Bronchial epithelial cell (primary cell): ENCODE results near the gene SNCAIP. TPM values are rescaled to one million over a fixed set of nuclear protein-coding genes. Genes with fewer than 3 reads are reported as not detected.

ENCODE experiments used
- DNase-seq: peaks from one replicate; pipeline ENCODE4 v3.0.0-alpha.2; 2010; ENCODE audit warnings: low read depth
- FAIRE-seq: peaks from 2 replicates; lab custom pipeline; 2011; peaks lifted over from hg19 to GRCh38; lab: Jason Lieb, UNC
- H3K27me3 ChIP-seq: 2 replicates; pipeline ENCODE4 v1.5.1; 2011; ENCODE audit warnings: low read length; ENCODE audit not compliant: control insufficient read depth, insufficient read depth
- H3K36me3 ChIP-seq: 2 replicates; pipeline ENCODE4 v1.5.1; 2011; ENCODE audit warnings: low read length; ENCODE audit not compliant: control insufficient read depth, insufficient read depth
- H3K4me3 ChIP-seq: 2 replicates; pipeline ENCODE4 v1.5.1; 2011; ENCODE audit warnings: mild to moderate bottlenecking, low read depth, low read length, control low read depth
- total RNA-seq: library from RNA; depleted of rRNA; stranded (reverse); fragments of >200 nt; gene quantifications from 2 replicates; pipeline ENCODE4 v1.2.1, GENCODE V29; 2014
- TF ChIP-seq, protein P1 (sequence below): IDR thresholded peaks from 2 replicates; pipeline ENCODE4 v1.5.1; 2011; ENCODE audit warnings: mild to moderate bottlenecking, moderate library complexity, low read length, control low read depth, inconsistent platforms; ENCODE audit not compliant: insufficient read depth, severe bottlenecking

Gene SNCAIP
- total RNA-seq, 1 donor from 2014 or later = 0.26 TPM

DNA sequence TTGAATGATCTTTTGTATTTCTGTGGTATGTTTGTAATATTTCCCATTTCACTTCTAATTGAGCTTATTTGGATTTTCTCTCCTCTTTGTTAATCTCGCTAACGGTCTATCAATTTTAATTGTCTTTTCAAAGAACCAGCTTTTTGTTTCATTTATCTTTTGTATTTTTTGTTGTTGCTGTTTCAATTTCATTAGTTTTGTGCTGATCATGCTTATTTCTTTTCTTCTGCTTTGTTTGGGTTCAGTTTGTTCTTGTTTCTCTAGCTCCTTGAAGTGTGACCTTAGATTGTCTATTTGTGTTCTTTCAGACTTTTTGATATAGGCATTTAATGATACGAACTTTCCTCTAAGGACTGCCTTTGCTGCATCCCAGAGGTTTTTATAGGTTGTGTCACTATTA is 28.4 kb upstream of the SNCAIP start:
- Histone ChIP-seq H3K4me3 (no peak overlapping the region), H3K36me3 (no peaks in the 10 kb centered on the region), H3K27me3 (no peaks in the 10 kb centered on the region)
- TF ChIP-seq, protein P1, sequence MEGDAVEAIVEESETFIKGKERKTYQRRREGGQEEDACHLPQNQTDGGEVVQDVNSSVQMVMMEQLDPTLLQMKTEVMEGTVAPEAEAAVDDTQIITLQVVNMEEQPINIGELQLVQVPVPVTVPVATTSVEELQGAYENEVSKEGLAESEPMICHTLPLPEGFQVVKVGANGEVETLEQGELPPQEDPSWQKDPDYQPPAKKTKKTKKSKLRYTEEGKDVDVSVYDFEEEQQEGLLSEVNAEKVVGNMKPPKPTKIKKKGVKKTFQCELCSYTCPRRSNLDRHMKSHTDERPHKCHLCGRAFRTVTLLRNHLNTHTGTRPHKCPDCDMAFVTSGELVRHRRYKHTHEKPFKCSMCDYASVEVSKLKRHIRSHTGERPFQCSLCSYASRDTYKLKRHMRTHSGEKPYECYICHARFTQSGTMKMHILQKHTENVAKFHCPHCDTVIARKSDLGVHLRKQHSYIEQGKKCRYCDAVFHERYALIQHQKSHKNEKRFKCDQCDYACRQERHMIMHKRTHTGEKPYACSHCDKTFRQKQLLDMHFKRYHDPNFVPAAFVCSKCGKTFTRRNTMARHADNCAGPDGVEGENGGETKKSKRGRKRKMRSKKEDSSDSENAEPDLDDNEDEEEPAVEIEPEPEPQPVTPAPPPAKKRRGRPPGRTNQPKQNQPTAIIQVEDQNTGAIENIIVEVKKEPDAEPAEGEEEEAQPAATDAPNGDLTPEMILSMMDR = no peak
- FAIRE-seq = no peak
- DNase-seq = no peak

DNA sequence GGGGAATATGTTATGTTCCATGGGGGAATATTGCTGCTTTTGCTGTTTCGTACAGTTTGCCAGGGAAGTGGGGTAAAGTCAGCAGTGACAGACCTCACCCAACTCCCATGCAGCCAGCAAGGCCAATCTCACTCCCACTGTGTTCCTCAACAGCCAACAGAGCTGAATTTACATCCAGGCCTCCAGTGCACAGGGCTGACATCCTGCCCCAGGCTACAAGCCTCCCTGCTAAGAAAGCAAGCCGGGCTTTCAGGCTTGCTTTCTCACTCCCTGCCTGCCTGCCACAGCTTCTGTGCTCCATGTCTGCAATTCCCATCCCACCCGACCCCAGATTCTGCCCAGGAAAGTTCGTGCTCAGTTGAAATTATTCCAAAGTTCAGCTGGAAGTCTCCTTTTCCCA is 25.5 kb upstream of the SNCAIP start:
- Histone ChIP-seq H3K36me3 (no peaks in the 10 kb centered on the region), H3K27me3 (no peaks in the 10 kb centered on the region), H3K4me3 (no peak overlapping the region)
- DNase-seq (no peak), FAIRE-seq (no peak)
- TF ChIP-seq, protein P1 = no peak

DNA sequence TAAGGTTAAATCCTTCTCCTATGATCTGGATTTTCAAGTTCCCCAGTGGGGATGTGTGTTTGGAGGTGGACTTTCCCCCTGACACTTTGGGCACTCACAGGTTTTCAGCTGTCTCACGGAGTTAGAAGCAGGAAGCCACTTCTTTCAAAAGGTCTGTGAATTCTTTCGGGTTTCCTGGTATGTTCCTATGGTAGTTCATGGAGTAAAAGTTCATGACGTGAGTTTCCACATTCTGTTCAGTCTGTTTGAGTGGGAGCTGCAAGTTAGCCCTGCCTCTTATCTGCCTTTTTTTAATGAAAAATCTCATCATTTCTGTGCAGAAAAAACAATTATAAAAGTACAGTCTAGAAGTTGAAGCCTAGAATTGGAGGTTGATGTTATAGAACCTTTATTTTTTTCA is 24.9 kb upstream of the SNCAIP start:
- Histone ChIP-seq H3K4me3 (no peak overlapping the region), H3K27me3 (no peaks in the 10 kb centered on the region), H3K36me3 (no peaks in the 10 kb centered on the region)
- DNase-seq = no peak
- TF ChIP-seq, protein P1 = no peak
- no peak for FAIRE-seq

DNA sequence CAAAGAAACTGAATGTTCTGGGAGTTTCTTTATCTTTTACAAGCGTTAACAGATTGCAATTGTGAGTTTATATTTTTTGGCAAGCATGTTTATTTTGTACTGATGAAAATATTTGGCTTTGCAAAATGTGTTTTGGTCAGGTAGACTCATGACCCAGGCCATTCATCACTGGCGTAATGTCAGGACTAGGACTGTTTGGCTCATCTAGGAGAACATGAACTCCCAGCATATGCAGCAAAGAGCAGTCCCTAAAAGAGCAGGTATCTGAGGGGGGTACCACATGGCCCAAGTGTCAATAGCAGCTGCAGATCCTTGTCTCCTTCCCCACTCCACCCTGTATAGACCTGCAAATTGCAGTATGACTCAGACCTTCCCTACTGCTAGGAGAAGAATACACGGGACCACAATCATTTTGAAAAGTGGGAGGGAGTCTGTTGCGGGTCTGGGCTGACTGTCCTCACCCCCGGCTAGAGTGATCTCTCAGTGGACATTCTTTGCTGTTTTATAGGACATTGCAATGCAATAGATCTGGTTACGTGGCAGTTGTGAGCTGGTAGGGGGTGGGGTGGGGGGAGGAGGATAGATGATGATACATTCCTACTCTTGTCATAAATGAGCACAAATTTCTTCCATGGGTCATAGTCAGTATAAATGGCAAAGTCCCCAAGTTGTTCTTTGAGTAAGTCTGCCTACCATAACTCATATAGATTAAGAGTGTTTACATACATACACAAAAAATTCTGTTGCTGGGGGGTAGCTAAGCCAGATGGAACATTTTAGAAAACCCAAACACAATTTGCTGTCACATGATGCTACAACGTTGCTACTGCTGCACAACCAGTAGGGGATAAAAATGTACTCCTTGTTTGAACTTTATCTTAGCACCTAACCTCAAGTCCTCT is 20.8 kb upstream of the SNCAIP start:
- FAIRE-seq (no peak), DNase-seq (peak; percentile 26)
- Histone ChIP-seq H3K27me3 (no peaks in the 10 kb centered on the region), H3K36me3 (no peaks in the 10 kb centered on the region), H3K4me3 (no peak overlapping the region)
- TF ChIP-seq, protein P1 = no peak

DNA sequence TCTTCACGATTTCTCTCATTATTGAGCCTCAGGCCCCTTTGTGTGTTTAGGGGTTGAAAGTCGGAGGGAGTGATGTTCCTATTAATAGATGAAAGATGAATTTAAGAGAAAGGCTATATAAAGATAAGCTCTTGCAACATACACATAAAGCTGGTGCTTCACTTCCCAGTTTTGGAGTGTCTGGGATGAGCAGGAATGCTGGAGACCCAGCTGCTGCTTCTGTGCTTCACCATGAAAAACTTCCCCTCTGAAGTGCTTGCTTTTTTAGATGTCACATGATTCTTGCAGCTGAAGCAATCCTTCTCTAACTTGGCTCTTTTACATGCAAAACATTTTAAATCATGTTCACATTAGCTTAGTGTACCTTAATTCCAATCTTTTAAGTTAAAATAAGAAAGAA is 19.7 kb upstream of the SNCAIP start:
- H3K27me3 ChIP-seq = no peaks in the 10 kb centered on the region
- H3K36me3 ChIP-seq = no peaks in the 10 kb centered on the region
- TF ChIP-seq, protein P1 = no peak
- DNase-seq = no peak
- no peak for FAIRE-seq
- H3K4me3 ChIP-seq = no peak overlapping the region
